ENCODE results near the gene ZNF408. TPM values are rescaled to one million over a fixed set of nuclear protein-coding genes. Genes with fewer than 3 reads are reported as not detected.
"Not testable (repeated sequence)": the region's sequence is repeated elsewhere in the genome, so short reads cannot be mapped to it uniquely, and the experiment has no call there.

Gene ZNF408
- total RNA-seq, 1 experiment from 2014 or later, result 7.4 TPM

DNA sequence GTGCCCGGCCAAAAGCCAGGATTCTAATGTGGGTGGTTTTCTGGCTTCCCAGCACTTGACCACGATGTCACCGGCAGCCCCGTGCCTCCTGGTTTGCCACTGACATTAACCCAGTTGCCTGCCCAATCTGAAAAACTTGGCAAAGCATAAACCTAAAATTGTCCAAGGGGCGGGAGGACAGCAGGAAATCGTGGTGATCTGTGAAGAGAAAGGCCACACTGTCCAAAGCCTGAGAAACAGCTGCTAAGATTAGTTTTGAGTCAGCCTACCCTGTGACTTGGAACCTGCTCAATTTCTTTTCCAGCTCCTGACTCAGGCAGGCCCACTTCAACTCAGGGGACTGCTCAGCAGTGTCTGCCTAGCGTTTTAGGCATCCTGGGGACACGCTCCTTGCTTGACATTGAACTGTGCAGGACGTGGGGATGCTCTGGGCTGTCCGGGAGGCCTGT is 10.0 kb downstream of the ZNF408 start:
- no peaks in the 10 kb centered on the region for H3K9me3 ChIP-seq (ENCODE audit: low read length)
- no peaks in the 10 kb centered on the region for H3K27me3 ChIP-seq (ENCODE audit: low read length)
- no peaks in the 10 kb centered on the region for H3K79me2 ChIP-seq (ENCODE audit: low read length)
- no peak overlapping the region for H3K4me3 ChIP-seq (ENCODE audit: low read length)
- no peak overlapping the region for H3K4me2 ChIP-seq (ENCODE audit: low read depth, low read length, poor library complexity, severe bottlenecking)
- no peak overlapping the region for H3K27ac ChIP-seq (ENCODE audit: low read length)
- 0 out of 2 replicates have a peak, but pooled peaks cover 7% of the 10 kb centered on the region for H3K36me3 ChIP-seq (ENCODE audit: insufficient read depth, low read length)
- H3K9ac ChIP-seq (ENCODE audit: low read length), result no peak overlapping the region
- DNase-seq, result no peak
- no peaks in the 10 kb centered on the region for H3K4me1 ChIP-seq (ENCODE audit: low read length)
- no peak overlapping the region for H2AFZ ChIP-seq (ENCODE audit: low read length)
- H4K20me1 ChIP-seq (ENCODE audit: insufficient read depth, low read depth, low read length), result no peaks in the 10 kb centered on the region
- H3K9me2 ChIP-seq (replicated peaks; ENCODE audit: insufficient read depth, low read length), result no peaks in the 10 kb centered on the region

GRCh38 chr11:46711303-46711702 is 10.5 kb downstream of the ZNF408 start:
- Histone ChIP-seq H3K9ac (ENCODE audit: low read length) (no peak overlapping the region), H3K27me3 (ENCODE audit: low read length) (no peaks in the 10 kb centered on the region), H3K4me1 (ENCODE audit: low read length) (no peaks in the 10 kb centered on the region), H3K9me2 (replicated peaks; ENCODE audit: insufficient read depth, low read length) (no peaks in the 10 kb centered on the region), H3K27ac (ENCODE audit: low read length) (no peak overlapping the region), H4K20me1 (ENCODE audit: insufficient read depth, low read depth, low read length) (no peaks in the 10 kb centered on the region), H2AFZ (ENCODE audit: low read length) (no peak overlapping the region), H3K79me2 (ENCODE audit: low read length) (no peaks in the 10 kb centered on the region), H3K4me2 (ENCODE audit: low read depth, low read length, poor library complexity, severe bottlenecking) (no peak overlapping the region), H3K9me3 (ENCODE audit: low read length) (no peaks in the 10 kb centered on the region), H3K36me3 (ENCODE audit: insufficient read depth, low read length) (0 out of 2 replicates have a peak, but pooled peaks cover 7% of the 10 kb centered on the region), H3K4me3 (ENCODE audit: low read length) (no peak overlapping the region)
- no peak for DNase-seq

DNA sequence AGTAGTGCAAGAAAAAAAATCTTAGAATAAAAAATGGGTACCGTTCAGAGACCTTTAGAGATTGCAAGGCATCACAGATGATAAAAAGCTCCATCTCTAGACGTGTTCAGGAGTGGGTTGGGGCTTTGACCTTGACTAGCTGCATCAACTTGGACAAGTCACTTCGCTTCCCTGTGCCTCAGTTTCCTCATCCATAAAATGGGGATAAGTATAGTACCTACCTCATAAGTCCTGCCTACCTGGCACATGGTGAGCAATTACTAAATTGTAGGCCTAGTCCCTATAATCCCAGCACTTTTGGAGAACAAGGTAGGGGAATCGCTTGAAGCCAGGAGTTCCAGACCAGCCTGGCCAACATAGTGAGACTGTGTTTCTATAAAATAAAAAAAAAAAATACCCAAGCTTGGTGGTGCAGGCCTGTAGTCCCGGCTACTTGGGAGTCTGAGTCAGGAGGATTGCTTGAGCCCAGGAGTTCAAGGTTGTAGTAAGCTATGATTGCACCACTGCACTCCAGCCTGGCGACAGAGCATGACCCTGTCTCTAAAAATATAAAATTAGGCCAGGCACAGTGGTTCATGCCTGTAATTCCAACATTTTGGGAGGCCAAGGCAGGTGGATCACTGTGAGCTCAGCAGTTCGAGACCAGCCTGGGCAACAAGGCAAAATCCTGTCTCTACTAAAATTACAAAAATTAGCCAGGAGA is 12.2 kb downstream of the ZNF408 start:
- no peaks in the 10 kb centered on the region for H4K20me1 ChIP-seq (ENCODE audit: insufficient read depth, low read depth, low read length)
- no peak overlapping the region for H3K4me3 ChIP-seq (ENCODE audit: low read length)
- H3K27me3 ChIP-seq (ENCODE audit: low read length), result no peaks in the 10 kb centered on the region
- no peak for DNase-seq
- no peaks in the 10 kb centered on the region for H3K36me3 ChIP-seq (ENCODE audit: insufficient read depth, low read length)
- H3K9me3 ChIP-seq (ENCODE audit: low read length), result no peaks in the 10 kb centered on the region
- H3K9ac ChIP-seq (ENCODE audit: low read length), result no peak overlapping the region
- H3K79me2 ChIP-seq (ENCODE audit: low read length), result no peaks in the 10 kb centered on the region
- no peak overlapping the region for H2AFZ ChIP-seq (ENCODE audit: low read length)
- H3K9me2 ChIP-seq (replicated peaks; ENCODE audit: insufficient read depth, low read length), result no peaks in the 10 kb centered on the region
- no peak overlapping the region for H3K4me2 ChIP-seq (ENCODE audit: low read depth, low read length, poor library complexity, severe bottlenecking)
- no peaks in the 10 kb centered on the region for H3K4me1 ChIP-seq (ENCODE audit: low read length)
- no peak overlapping the region for H3K27ac ChIP-seq (ENCODE audit: low read length)

DNA sequence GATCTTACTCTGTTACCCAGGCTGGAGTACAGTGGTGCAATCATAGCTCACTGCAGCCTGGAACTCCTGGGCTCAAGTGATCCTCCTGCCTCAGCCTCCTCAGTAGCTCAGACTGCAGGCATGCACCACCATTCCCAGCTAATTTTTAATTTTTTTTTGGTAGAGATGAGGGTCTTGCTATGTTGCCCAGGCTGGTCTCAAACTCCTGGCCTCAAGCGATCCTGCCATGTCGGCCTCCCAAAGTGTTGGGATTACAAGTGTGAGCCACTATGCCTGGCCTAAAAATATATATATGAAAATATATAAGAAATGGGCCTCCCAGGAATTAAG is 17.0 kb downstream of the ZNF408 start:
- H3K4me1 ChIP-seq (ENCODE audit: low read length); H3K36me3 ChIP-seq (ENCODE audit: insufficient read depth, low read length); H3K4me3 ChIP-seq (ENCODE audit: low read length); H3K27me3 ChIP-seq (ENCODE audit: low read length); H3K27ac ChIP-seq (ENCODE audit: low read length); H4K20me1 ChIP-seq (ENCODE audit: insufficient read depth, low read depth, low read length); H3K9me3 ChIP-seq (ENCODE audit: low read length); H3K9ac ChIP-seq (ENCODE audit: low read length); H3K9me2 ChIP-seq (replicated peaks; ENCODE audit: insufficient read depth, low read length); DNase-seq; H2AFZ ChIP-seq (ENCODE audit: low read length); H3K79me2 ChIP-seq (ENCODE audit: low read length); H3K4me2 ChIP-seq (ENCODE audit: low read depth, low read length, poor library complexity, severe bottlenecking): not testable (repeated sequence)

- no peaks in the 10 kb centered on the region for H3K79me2 ChIP-seq (ENCODE audit: low read length)
- no peaks in the 10 kb centered on the region for H3K9me2 ChIP-seq (replicated peaks; ENCODE audit: insufficient read depth, low read length)
- H3K9ac ChIP-seq (ENCODE audit: low read length), result no peak overlapping the region
- no peaks in the 10 kb centered on the region for H3K4me1 ChIP-seq (ENCODE audit: low read length)
- no peak overlapping the region for H3K4me2 ChIP-seq (ENCODE audit: low read depth, low read length, poor library complexity, severe bottlenecking)
- no peaks in the 10 kb centered on the region for H3K9me3 ChIP-seq (ENCODE audit: low read length)
- no peaks in the 10 kb centered on the region for H3K36me3 ChIP-seq (ENCODE audit: insufficient read depth, low read length)
- no peaks in the 10 kb centered on the region for H4K20me1 ChIP-seq (ENCODE audit: insufficient read depth, low read depth, low read length)
- peak overlapping the region; percentile 62; the same call in 1 of the 2 replicates for H2AFZ ChIP-seq (ENCODE audit: low read length)
- DNase-seq, result no peak
- no peak overlapping the region for H3K4me3 ChIP-seq (ENCODE audit: low read length)
- no peak overlapping the region for H3K27ac ChIP-seq (ENCODE audit: low read length)
- no peaks in the 10 kb centered on the region for H3K27me3 ChIP-seq (ENCODE audit: low read length)
Observed at GRCh38 chr11:46718155-46719019, 17.6 kb downstream of the ZNF408 start.

DNA sequence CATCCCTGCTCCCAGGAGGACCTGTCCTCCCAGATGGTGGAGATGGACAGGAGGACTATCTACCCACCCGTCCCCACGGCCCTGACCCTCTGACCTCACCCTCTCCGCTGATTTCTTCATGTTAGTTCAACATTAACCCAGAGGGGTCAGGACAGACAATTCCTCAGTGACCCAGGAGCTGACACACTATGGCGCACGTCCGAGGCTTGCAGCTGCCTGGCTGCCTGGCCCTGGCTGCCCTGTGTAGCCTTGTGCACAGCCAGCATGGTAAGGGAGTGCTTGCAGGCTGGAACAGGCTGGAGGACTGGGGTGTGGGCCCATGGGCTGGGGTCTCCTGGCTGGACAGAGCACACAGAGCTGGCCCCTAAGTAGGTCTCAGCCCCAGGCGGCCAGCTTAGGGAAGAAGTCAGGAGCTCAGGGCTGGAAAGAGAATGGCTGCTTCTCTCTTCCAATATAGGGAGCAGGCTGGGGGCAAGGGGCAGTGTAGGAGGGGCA is 18.3 kb downstream of the ZNF408 start, which contains the start of gene F2:
F2 (plus strand) TSS at position 166 of the 495 bp plus-strand sequence; CDS start at position 189, 23 bp downstream.
- Histone ChIP-seq H4K20me1 (ENCODE audit: insufficient read depth, low read depth, low read length) (no peaks in the 10 kb centered on the region), H2AFZ (ENCODE audit: low read length) (peak within 1 kb of the TSS; percentile 62; the same call in 1 of the 2 replicates), H3K9ac (ENCODE audit: low read length) (no peak within 1 kb of the TSS), H3K27me3 (ENCODE audit: low read length) (no peaks in the 10 kb centered on the region), H3K4me1 (ENCODE audit: low read length) (peaks cover 4% of the 10 kb centered on the region), H3K4me3 (ENCODE audit: low read length) (no peak within 1 kb of the TSS), H3K9me2 (replicated peaks; ENCODE audit: insufficient read depth, low read length) (no peaks in the 10 kb centered on the region), H3K79me2 (ENCODE audit: low read length) (no peaks in the 10 kb centered on the region), H3K36me3 (ENCODE audit: insufficient read depth, low read length) (no peaks in the 10 kb centered on the region), H3K27ac (ENCODE audit: low read length) (no peak within 1 kb of the TSS), H3K9me3 (ENCODE audit: low read length) (no peaks in the 10 kb centered on the region), H3K4me2 (ENCODE audit: low read depth, low read length, poor library complexity, severe bottlenecking) (no peak within 1 kb of the TSS)
- no peak for DNase-seq

DNA sequence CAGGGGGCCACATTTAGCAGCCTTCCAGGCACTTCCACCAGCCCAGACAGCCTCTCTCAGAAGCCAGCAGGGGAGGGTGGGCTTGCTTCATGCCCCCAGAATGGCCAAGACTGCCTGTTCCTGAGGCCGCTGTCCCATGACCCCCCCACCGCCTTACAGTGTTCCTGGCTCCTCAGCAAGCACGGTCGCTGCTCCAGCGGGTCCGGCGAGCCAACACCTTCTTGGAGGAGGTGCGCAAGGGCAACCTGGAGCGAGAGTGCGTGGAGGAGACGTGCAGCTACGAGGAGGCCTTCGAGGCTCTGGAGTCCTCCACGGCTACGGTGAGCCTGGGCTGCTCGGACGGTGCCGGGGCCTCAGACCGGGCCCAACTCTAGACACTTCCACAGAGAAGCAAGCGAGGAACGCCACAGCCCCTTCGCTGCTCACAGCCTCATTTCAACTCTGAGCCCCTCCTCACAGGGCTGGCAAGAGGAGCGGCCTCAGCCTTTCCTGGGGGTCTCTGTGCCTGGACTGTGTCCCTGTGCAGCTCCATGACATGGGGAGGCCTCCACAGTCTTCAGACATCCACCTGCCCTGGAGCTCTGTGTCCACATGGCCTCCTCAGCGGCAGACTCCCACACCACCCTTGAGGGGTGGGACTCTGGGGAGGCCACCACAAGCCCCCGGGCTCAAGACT is 18.9 kb downstream of the ZNF408 start:
- Histone ChIP-seq H2AFZ (ENCODE audit: low read length) (no peak overlapping the region), H3K4me2 (ENCODE audit: low read depth, low read length, poor library complexity, severe bottlenecking) (no peak overlapping the region), H4K20me1 (ENCODE audit: insufficient read depth, low read depth, low read length) (no peaks in the 10 kb centered on the region), H3K36me3 (ENCODE audit: insufficient read depth, low read length) (no peaks in the 10 kb centered on the region), H3K4me3 (ENCODE audit: low read length) (no peak overlapping the region), H3K9ac (ENCODE audit: low read length) (no peak overlapping the region), H3K9me3 (ENCODE audit: low read length) (no peaks in the 10 kb centered on the region), H3K9me2 (replicated peaks; ENCODE audit: insufficient read depth, low read length) (no peaks in the 10 kb centered on the region), H3K79me2 (ENCODE audit: low read length) (no peaks in the 10 kb centered on the region), H3K27ac (ENCODE audit: low read length) (no peak overlapping the region), H3K4me1 (ENCODE audit: low read length) (peaks cover 8% of the 10 kb centered on the region), H3K27me3 (ENCODE audit: low read length) (no peaks in the 10 kb centered on the region)
- no peak for DNase-seq

DNA sequence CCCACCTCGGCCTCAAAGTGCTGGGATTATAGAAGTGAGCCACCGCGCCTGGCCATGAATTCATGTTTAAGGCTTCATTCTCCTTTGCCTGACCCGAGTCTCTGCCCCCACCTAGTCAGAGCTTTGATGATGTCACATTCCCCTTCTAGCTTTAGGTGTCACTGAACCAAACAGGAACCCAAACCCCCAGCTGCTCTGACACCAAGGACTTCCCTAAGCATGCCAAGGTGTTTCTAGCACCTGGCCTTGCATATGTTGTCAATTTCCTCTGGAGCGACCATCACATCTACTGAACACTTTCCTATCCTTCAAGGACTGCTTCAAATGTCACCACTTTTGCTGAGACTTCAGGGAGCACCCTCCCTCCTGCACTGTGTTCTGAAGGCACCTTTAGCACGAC is 20.5 kb downstream of the ZNF408 start:
- no peak overlapping the region for H2AFZ ChIP-seq (ENCODE audit: low read length)
- H4K20me1 ChIP-seq (ENCODE audit: insufficient read depth, low read depth, low read length), result no peaks in the 10 kb centered on the region
- DNase-seq, result no peak
- no peak overlapping the region for H3K27ac ChIP-seq (ENCODE audit: low read length)
- no peak overlapping the region for H3K4me2 ChIP-seq (ENCODE audit: low read depth, low read length, poor library complexity, severe bottlenecking)
- H3K27me3 ChIP-seq (ENCODE audit: low read length), result no peaks in the 10 kb centered on the region
- no peak overlapping the region for H3K4me3 ChIP-seq (ENCODE audit: low read length)
- H3K36me3 ChIP-seq (ENCODE audit: insufficient read depth, low read length), result no peaks in the 10 kb centered on the region
- peaks cover 8% of the 10 kb centered on the region for H3K4me1 ChIP-seq (ENCODE audit: low read length)
- H3K9me2 ChIP-seq (replicated peaks; ENCODE audit: insufficient read depth, low read length), result no peaks in the 10 kb centered on the region
- no peaks in the 10 kb centered on the region for H3K9me3 ChIP-seq (ENCODE audit: low read length)
- H3K9ac ChIP-seq (ENCODE audit: low read length), result no peak overlapping the region
- H3K79me2 ChIP-seq (ENCODE audit: low read length), result no peaks in the 10 kb centered on the region
